Stimulated activated CD8-positive, alpha-beta memory T cell treated with anti-CD3 and anti-CD28 coated beads, Interleukin-15, amount 100 ng/mL, for 48 hours (primary cell): ENCODE results near the gene ERGIC3.

ENCODE experiments used
- DNase-seq, 2 donors: peaks; one replicate each; pipeline ENCODE4 v3.0.0-alpha.2; 2020; ENCODE audit warnings: low read depth in 2 of 2

The ERGIC3 gene

DNA sequence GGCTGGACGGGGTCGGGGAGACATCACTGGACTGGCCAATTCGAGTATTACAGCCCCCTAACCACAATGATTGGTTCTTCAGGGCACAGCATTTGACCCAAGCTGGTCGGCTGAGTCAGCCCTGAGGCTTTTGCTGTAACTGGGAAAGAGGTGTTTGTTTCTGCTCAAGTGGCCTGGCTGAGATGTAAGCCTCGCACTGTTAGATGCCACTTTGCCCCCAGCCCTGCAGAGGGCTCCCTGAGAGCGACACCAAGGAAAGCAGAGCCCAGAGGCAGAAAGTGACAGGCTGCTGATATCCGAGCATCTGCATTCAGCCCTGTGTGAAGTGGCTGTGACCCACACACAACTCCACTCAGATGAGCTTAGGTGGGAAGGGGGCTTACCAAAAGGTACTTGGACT, 19.4 kb downstream of the ERGIC3 start:
- no peak for DNase-seq

DNA sequence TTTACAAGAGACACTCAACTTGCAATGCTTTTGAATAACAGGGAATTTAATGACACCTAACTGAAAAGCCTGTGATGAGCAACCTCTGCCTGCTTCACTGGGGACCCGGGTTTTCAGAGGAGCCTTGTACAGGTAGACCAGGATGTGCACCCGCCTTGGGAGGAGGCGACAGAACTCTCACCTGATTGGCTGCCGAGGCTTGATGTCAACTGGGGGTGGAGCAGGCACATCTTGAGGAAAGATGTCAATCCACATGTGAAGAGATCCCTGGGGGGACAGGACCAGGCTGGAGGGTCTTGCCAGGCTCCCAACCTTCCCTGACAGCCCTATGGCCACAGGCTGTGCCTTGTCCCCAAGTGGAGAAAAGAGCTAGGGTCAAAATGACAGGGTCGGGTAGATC, 19.8 kb downstream of the ERGIC3 start:
- DNase-seq = no peak

DNA sequence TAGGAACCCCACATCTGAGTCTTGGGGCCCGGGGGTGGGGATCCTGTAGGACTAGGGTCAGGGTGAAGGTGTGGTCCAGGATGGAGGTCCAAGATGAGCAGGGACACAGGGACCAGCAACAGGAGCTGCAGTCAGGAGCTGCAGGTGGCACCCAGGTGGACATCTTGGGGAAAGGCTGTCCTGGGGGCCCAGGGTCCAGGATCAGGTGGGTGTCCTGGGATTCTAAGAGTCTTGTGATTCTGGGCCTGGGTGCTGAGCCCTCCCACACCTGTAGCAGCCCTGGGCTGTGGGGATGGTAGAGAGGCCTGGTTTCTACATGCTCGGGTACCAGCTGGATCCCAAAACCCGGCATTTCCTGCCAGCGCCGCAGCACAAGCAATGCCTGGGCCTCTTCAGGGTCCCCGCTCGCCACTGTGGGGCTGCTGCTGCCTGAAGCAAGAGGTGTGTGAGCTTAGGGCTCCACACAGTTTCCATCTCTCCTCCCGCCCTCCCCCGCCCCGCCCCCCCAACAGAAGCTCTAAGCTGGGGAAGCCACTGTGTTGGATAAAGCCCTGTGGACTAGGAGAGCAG, 20.7 kb downstream of the ERGIC3 start:
- no peak for DNase-seq

DNA sequence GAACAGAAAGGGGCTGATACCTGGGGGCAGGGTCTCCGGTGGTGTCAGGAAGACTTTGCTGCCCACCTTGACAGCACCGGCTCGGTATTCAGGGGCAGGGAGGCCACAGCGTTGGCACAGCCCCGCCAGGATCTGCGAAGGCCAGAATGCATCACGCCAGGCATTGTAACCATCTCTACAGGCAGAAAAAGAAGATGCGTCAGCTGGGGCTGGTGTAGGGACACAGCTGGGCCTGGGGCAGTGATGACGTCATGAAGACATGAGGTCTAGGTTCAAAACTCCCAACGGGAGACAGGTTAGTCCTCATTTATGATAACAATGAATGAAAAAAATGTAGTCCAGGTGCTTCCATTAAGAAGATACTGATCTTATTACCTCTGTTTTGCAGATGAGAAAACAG, 22.0 kb downstream of the ERGIC3 start:
- no peak for DNase-seq

DNA sequence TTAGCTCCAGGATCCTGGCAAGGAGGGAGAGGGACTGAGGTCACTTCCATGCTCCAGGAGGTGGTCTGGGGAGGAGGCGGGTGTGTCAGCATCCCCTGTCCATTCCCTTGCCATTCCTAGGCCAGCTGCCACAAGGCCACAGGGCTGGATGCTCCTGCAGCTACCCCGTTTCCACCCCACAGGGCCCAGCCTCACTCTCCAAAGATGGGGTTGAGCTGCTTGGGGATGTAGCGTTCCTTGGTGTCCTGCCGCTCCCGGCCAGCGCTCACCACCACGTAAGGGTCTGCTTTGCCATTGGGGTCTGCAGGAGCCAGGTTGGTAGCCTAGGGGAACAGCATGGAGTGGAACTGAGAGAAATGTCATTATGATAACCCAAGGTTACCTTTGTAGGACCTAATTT, 23.0 kb downstream of the ERGIC3 start:
- DNase-seq = no peak

DNA sequence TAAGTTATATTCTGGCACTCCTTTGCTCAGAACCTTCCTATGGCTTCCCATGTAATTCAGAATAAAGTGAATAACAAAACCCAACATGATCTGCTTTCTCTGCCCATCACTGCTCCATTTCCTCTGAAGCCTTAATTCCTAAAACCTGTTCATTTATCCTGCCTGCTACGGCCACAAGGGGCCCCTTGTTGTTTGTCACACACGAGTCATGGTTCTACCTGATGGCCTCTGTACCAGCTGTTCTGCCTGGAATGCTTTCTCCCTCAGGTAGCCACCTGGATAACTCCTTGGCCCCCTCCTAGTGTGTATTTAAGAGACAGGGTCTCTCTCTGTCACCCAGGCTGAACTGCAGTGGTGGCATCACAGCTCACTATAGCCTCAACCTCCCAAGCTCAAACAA, 26.8 kb downstream of the ERGIC3 start:
- no peak for DNase-seq

DNA sequence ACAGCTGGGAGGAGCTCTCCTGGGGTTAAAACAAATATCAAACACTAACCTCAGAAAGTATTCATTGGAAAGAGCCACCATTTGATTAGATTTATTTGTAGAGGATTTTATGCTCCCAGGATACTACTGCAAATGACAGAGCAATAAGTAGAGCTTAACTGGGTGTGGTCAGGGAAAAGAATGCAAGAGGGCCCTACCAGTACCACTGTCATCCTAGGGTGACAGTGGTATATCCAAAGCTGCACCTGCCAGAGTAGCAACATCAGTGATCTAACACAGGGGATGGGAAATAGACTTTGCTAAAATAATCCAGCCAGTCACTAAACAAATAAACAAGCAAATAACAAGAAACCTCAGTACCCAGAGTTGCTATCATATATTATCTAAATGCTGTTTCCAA, 29.7 kb downstream of the ERGIC3 start:
- DNase-seq = no peak

DNA sequence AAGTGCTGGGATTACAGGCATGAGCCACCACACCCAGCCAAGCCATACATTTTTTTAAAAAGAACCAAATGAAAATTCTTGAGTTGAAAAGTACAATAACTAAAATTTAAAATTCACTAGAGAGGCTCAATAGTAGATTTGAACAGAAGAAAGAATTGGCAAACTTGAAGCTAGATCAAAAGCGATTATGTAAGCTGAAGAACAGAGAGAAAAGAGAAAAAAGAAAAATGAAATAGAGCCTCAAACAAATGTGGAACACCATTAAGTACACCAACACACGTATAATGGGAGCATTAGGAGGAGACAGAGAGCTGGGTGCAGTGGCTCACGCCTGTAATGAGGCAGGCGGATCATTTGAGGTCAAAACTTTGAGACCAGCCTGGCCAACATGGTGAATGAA, 31.0 kb downstream of the ERGIC3 start:
- no peak for DNase-seq

DNA sequence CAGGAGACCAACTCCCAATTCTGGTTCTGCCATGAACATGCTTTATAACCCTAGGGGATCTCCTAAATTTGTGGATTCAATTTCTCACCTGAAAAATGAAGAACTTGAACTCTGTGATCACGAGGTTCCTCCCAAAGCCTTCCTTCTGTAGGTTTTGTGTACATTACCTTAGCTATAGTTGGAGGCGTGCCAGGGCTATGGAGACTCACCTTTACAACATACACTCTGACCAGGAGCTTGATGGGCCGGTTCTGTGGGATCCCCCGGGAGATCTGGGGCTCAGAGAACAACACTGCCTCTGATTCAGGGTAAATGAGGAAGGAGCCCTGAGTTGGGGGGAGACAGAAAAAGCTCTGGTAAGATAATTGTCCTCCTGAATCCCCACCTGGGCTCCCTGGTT, 34.1 kb downstream of the ERGIC3 start:
- DNase-seq = no peak

DNA sequence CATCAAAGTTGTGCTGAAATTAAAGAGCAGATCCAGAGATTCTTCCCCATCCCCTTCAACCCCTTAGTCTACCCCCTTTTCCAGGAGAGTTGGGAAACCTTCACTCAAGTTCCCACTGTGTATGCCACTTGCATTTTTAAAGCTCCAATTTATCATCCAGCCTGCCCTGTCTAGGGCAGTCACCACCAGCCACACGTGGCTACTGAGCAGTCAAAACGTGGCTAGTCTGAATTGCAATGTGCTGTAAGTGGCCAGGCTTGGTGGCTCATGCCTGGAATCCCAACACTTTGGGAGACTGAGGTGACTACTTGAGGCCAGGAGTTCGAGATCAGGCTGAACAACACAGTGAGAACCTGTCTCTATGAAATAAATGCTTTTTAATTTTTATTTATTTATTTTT, 34.9 kb downstream of the ERGIC3 start:
- no peak for DNase-seq

DNA sequence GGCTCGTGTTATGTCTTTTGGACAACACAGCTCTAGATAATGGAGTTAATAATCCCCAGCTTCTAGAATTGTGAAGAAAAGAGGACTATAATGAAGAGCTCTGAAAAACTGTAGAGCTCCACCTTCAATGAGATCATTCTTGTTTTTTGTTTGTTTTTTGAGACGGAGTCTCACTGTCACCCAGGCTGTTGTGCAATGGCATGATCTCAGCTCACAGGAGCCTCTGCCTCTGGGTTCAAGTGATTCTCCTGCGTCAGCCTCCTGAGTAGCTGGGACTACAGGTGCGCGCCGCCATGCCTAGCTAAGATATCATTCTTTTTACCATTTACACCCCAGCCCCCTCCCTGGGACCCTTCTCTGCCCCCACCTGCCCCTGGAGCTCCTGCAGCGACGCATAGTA, 36.6 kb downstream of the ERGIC3 start:
- no peak for DNase-seq

DNA sequence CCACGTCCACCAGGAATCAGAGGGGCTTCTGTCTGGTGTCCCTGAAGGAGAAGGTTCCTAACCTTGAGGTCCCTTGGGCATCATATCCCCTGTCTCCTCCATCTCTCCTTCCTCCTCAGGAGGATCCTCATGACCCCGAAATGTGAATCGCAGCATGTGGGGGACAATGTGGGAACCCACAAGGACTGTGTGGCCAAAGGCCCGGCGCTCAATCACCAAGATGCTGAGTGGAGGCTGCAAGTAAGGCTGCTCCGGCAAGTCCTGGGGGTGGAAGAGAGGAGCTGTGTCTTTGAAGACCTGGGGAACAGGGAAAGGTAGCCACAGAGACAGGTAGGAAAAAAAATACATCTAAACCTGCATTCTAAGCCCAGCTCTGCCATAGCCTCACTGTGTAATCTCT, 37.3 kb downstream of the ERGIC3 start:
- DNase-seq = no peak

DNA sequence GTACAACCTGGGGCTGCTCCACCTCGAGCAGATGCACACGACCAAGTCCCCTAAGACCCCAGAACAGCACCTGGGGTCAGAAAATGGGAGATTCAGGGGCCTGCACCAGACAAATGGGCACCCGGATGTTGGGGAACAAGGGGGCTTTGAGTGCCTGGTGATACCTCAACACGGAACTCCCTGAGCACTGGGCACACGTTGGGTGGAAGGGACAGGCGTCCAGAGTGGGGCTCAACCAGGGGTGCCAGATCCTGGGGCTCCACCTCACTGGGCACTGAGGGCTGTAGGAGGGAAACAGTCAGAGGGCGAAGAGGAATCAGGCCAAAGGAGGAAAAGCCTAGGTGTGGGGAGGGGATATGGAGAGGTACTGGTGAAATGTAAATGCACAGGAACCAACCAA, 40.3 kb downstream of the ERGIC3 start:
- DNase-seq = no peak

DNA sequence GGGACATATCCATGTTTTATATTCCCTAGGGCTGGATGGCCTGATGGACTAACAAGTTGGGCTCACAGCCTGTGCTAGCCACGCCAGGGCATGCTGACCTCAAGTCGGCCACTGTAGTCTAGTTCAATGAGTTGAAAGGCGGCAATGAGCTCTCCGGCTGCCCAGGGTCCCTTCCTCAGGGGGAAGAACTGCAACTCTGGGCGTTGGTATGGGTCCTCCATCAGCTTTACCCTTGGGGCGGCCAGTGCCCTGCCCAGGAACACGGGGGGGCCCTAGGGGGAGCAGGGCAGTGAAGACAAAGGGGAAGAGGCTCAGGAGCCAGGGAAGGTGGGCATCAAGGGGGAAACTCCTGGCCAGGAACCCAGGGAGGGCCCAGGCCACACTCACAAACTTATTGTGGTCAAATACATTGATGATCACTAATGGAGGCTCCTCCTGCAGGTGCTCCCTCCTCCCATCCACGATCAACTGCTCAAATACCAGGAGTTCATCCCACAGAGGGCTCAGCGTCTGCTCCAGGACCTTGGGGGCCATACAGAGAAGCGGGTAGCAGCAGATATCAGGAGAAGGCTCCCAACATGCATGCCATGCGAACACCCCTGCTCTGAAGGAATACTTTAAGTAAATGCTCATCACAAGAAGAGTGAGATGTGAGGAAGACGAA, 41.0 kb downstream of the ERGIC3 start:
- no peak for DNase-seq

DNA sequence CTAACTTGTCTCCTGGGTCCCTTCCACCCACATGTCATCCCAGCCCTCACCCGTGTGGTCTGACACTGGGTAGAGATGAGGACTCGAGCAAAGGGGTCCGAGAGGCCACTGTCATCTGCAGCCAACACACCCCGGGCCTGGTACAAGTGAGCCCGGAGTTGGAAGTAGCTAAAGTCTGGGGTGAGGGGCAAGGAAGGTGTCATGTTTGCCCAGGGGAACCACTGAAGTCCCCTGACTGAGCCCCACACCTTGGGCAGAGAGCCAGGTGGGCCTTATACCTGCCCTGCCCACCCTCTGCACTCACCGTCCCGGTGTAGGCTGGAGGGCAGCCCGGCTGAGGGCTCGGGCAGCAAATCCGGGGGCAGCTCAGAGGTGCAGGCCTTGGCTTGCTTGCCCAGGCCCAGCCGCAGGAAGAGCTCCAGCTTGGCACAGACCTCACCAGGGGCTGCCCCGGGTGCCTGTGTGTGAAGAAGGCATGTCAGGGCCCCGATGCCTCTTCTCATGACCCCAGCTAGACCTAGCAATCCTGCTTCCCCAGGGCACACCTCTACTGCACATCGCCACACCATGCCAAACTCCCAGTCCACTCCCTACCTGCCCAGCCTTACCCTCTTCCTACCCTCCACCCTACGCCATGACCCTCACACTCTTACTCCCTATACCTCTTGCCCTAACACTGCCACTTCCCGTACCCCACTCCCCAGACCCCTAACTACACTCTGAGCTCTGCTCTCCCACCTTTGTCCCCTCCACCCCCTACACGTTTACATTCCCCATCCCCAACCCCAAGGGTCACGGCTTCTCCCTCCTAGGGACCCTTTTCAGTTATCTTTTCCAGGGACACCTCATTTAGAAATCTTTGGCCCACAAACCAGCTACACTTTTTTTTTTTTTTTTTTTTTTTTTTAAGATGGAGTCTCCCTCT, 42.0 kb downstream of the ERGIC3 start:
- DNase-seq = no peak

DNA sequence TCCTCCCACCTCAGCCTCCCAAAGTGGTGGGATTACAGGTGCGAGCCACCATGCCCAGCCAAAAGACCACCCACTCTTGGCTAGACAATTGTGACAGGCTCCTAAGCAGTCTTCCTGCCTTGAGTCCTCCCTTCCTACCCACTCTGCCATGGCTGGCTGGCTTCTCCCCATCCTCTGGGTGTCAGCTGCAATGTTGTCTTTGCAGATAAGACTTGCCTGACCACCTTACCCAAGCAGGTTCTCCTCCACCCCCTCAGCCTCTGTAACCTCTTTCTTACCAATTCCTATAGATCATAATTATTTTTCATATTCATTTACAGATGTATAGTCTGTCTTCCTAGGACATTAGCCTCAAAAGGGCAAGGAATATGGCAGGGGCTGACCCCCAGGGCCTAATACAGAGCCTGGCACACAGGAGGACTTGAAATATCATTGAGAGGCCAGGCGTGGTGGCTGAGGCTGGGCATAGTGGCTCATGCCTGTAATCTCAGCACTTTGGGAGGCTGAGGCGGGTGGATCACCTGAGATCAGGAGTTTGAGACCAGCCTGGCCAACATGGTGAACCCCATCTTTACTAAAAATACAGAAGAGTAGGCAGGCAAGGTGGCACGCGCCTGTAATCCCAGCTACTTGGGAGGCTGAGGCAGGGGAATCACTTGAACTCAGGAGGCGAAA, 45.0 kb downstream of the ERGIC3 start:
- no peak for DNase-seq

DNA sequence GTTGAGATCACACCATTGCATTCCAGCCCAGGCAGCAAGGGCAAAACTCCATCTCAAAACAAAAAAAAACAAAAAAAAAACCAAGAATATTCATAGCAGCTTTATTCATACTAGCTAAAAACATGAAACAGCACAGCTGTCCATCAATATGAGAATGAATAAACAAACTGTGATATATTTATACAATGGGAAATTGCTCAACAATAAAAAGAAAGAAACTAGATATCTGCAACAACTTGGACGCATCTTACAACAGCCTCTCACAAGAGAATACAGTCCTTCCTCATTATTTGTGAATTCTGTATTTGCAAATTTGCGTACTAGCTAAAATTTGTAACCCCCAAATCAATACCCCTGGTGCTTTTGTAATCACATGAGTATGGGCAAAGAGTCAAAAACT, 45.6 kb downstream of the ERGIC3 start:
- no peak for DNase-seq

DNA sequence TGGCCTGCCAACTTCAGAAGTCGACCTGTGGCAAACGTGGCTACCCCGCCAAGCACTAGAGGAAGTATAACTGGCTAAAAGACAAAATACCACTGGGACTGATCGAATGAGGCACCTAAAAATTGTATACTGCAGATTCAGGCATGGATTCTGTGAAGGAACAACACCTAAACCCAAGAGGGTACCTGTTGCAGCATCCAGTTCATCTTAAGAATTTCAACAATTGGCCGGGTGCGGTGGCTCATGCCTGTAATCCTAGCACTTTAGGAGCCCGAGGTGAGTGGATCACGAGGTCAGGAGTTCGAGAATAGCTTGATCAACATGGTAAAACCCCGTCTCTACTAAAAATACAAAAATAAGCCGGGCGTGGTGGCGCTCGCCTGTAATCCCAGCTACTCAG, 46.5 kb downstream of the ERGIC3 start:
- no peak for DNase-seq

DNA sequence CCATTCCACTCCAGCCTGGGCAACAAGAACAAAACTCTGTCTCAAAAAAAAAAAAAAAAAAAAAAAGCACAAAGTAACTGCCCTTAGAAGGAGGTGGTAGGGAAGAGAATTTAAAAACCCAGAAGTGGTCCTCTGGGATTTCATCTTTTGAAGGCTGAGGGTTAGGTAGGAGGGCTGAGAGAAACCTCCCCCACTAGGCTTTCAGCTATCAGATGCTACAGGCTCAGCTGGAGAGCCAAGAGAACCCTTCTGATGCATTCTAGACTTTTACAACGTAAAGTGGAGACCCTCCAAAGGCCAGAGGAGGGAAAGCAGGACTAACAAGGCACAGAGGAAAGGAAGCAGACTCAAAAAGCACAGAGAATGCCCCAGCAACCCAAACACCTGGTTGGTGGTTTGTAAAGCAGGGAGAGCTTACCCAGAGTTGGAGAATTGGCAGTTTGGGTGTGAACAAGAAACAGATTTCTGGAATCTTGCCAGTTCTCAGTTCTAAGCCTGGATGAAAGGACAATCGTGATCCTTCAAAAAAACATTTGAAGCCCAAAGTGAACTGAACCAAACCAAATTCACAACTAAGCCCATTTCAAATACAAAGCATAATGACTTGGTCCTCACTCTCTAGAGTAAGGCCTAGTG, 50.6 kb downstream of the ERGIC3 start:
- DNase-seq = no peak

DNA sequence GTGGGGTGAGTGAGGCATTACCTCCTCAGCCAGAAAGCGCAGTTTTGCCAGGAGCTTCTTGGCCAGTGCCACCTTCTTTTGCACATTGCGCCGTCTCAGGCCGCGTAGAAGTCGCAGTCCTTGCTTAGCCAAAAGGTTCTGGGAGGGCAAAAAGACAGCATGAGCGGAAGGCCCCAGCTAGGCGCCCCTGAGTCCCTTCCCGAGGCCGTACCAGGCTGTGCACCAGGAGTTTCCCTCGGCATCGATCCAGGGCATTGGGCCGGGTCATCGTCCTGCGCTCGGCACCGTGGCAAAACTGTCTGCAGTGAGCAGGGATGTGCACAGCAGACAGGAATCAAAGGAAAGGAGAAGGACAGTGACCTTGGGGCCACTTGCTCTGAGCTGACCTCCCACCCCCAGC, 53.6 kb downstream of the ERGIC3 start:
- no peak for DNase-seq

DNA sequence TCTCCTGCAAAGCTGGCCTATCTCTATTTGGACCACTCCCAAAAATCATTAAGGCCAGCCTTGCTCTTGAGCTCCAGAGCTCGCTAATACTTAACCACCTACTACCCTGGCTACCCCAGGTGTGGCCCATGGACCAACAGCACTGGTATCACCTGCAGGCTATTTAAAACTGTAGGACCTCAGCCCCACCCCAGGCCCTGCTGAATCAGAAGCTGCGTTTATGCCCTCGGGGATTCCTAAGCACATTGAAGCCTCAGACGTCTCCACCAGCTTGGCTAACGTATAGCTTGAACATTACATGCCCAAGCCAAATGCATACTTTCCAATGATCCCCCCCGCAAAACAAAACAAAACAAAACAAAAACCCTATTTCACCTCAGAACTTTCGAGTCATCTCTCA, 54.0 kb downstream of the ERGIC3 start:
- no peak for DNase-seq

DNA sequence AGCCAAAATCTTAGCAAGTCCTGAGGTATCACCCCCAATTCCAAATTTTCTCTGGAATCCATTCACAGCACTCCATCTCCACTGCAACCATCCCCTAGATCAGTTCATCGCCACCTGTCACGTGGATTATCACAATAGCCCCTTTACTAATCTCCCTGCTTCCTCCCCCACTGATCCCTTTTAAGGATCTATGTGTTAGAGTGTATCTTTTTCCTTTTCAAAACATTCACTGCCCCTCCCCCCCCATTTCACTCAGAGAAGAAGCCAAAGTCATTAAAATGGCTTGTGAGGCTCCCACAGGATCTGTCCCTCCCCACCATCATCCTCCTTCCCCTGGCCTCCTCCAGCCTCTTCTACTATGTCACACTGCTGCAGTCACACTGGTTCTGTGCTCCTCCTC, 55.3 kb downstream of the ERGIC3 start:
- DNase-seq = no peak
